Gastrocnemius medialis (tissue), 4 donors: Measurements from ENCODE around the gene TCAP. TPM values are rescaled to one million over a fixed set of nuclear protein-coding genes. Genes with fewer than 3 reads are reported as not detected.

ENCODE experiments used
- ATAC-seq, 2 donors: fragments of 150-250 bp; one replicate each; pipeline ENCODE4 v1.9.1; 2016
- DNase-seq, 2 donors: peaks; one replicate each; pipeline ENCODE4 v3.0.0-alpha.2; 2019
- H3K27ac ChIP-seq, 4 donors: fragments of 200-600 bp; sonication (generic); 1 replicate in 1 of 4; 2 replicates in 3 of 4; pipeline ENCODE4 v1.5.1; 2016 to 2018; ENCODE audit warnings: mild to moderate bottlenecking in 2 of 4, moderate library complexity in 1 of 4
- H3K27me3 ChIP-seq, 3 donors: fragments of 200-600 bp; sonication (generic) in 2 of 3; 1 replicate in 1 of 3; 2 replicates in 2 of 3; pipeline versions ENCODE4 v1.5.1 to v1.6.0; 2016 to 2019; ENCODE audit warnings: mild to moderate bottlenecking in 1 of 3, moderate library complexity in 1 of 3
- H3K36me3 ChIP-seq, 2 donors: fragments of 200-600 bp; sonication (generic) in 1 of 2; one replicate each; pipeline ENCODE4 v1.5.1; 2017 to 2018
- H3K4me1 ChIP-seq, 2 donors: fragments of 200-600 bp; sonication (generic) in 1 of 2; one replicate each; pipeline ENCODE4 v1.5.1; 2016 to 2017; ENCODE audit warnings: mild to moderate bottlenecking in 2 of 2
- H3K4me3 ChIP-seq, 4 donors: fragments of 200-600 bp; sonication (generic) in 3 of 4; 1 replicate in 1 of 4; 2 replicates in 3 of 4; pipeline ENCODE4 v1.5.1; 2016 to 2019; ENCODE audit warnings: mild to moderate bottlenecking in 2 of 4
- H3K9me3 ChIP-seq, 3 donors: fragments of 200-600 bp; sonication (generic) in 2 of 3; 1 replicate in 1 of 3; 2 replicates in 2 of 3; pipeline ENCODE4 v1.5.1; 2016 to 2019
- CTCF ChIP-seq, 5 experiments: fragments of 450-650 bp in 3 of 5; fragments of 200-600 bp in 2 of 5; sonication (generic) in 2 of 5; IDR thresholded peaks in 4 of 5; conservative IDR thresholded peaks in 1 of 5; 1 replicate in 4 of 5; 2 replicates in 1 of 5; pipeline ENCODE4 v1.5.1; 2016 to 2019; ENCODE audit warnings: antibody characterized with exemption in 5 of 5, mild to moderate bottlenecking in 3 of 5, moderate library complexity in 3 of 5
- POLR2A ChIP-seq, 2 donors: fragments of 450-650 bp; IDR thresholded peaks; one replicate each; pipeline ENCODE4 v1.6.1; 2017; ENCODE audit warnings: antibody characterized with exemption in 2 of 2, mild to moderate bottlenecking in 2 of 2, moderate library complexity in 2 of 2
- in situ Hi-C, 4 donors: fragments of 200-750 bp; cut with MboI; loops; one replicate each; pipeline versions ENCODE4 v1.15.0 to v1.8.0; 2017; ENCODE audit warnings: low sequenced_read_pairs in 4 of 4
- intact Hi-C: fragments of 100-400 bp; cut with DNase I; formaldehyde crosslinking; loops from one replicate; pipeline ENCODE4 v1.15.1; 2023; ENCODE audit warnings: low total_unique reads
- total RNA-seq, 4 donors: library from RNA; depleted of rRNA; stranded (reverse); fragments of >200 nt; gene quantifications; one replicate each; pipeline versions ENCODE4 v1.1.0 to v1.2.3, GENCODE V29; 2016

TCAP gene
- total RNA-seq, 4 donors from 2014 or later: 1,768 to 3,088 (median 2,493) TPM

GRCh38 chr17:39636587-39636926 lies 28.6 kb upstream of the TCAP start:
- Histone ChIP-seq H3K36me3 (no peaks in the 10 kb centered on the region), H3K27me3 (no peaks in the 10 kb centered on the region), H3K4me3 (peak overlapping the region; percentile 76 to 97 (median 92)), H3K4me1 (peaks cover 38 to 42% of the 10 kb centered on the region in 2 donors), H3K27ac (peak overlapping the region; percentile 93 to 99 (median 94)), H3K9me3 (no peaks in the 10 kb centered on the region)
- intact Hi-C loops (loop anchor here (2.0 to 5.0 kb wide), 3 partner anchors 14 to 116 kb away; partner anchors contain the start of gene TCAP), in situ Hi-C loops (no loop called here)
- TF ChIP-seq CTCF (IDR thresholded peaks at IDR 0.05 in 4 of 5, conservative IDR thresholded peaks at IDR 0.05 in 1 of 5) (no peak), POLR2A (IDR thresholded peaks at IDR 0.05) (no peak)
- DNase-seq: no peak
- peak; percentile 15 to 16 for ATAC-seq

DNA sequence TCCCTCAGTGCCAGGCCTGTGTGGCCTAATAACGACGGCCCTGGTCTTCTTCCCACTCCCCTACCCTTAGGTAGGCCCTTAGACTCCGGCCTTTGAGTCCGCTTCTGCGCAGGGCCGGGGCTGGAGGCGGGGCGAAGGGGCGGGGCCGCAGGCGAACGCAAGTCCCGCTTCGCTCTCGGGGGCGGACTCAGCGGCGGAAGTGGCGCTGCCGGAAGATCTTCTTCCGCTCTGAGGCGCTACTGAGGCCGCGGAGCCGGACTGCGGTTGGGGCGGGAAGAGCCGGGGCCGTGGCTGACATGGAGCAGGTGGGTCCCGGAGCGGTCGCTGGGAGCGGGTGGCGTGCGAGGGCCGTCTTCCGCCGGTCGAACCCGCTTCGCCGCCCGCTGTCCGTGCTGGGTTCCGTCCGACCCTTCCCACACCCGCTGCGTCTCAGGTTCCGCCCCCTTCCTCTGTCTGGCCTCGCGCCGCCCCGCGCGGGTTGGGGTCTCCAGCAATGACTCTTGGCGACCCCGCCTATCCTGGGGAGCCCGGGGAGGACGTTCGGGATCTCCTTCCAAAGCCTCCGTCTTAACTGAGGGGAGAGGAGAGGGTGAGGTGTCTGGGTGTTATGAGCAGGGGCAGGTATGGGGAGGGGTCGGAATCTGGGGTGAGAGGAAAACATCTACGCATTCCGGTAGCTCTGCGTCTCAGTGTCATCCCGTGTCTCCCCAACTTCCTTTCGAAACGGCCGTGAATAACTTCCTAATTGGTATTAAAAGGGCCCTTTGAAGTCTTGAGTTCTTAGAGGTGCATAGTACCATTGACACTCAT lies 28.0 kb upstream of the TCAP start, which contains the start of gene STARD3:
STARD3 (plus strand) TSS at position 218 of the 810 bp plus-strand sequence. CDS start 16,388 bp downstream, outside the sequence.
- in situ Hi-C loops: no loop called here
- intact Hi-C loops: loop anchor here (1.0 to 5.0 kb wide), 4 partner anchors 14 to 115 kb away; partner anchors contain the start of genes MIEN1 and TCAP
- ATAC-seq: peak; percentile 92 to 93

DNA sequence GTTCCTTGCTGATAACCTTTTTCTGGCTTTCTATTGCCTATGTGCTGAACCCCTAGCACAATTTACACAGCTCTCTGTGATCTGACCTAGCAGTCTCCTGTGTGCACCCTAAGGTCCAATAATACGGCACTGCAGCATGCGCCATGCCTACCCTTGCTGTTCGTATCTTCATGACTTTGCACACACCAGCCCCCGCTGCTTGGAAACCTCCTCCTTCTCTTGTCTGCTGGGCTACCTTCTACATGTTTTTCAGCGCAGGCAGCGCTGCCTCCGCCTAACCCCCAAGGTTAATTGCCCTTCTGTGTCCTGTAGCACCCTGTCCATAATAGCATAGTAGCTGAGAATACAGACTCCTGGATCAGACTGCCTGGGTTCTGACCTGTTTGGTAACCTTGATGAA lies 26.8 kb upstream of the TCAP start:
- intact Hi-C loops: loop anchor here (5.0 kb wide), 1 partner anchor 114 kb away; no protein-coding TSS in a partner anchor
- Histone ChIP-seq H3K4me1 (peaks cover 50 to 52% of the 10 kb centered on the region in 2 donors), H3K36me3 (no peaks in the 10 kb centered on the region), H3K4me3 (peak overlapping the region; percentile 76 to 97 (median 92)), H3K27ac (no peak overlapping the region), H3K27me3 (no peaks in the 10 kb centered on the region), H3K9me3 (no peaks in the 10 kb centered on the region)
- in situ Hi-C loops: no loop called here
- DNase-seq: no peak
- no peak for ATAC-seq
- TF ChIP-seq POLR2A (IDR thresholded peaks at IDR 0.05) (no peak), CTCF (IDR thresholded peaks at IDR 0.05 in 4 of 5, conservative IDR thresholded peaks at IDR 0.05 in 1 of 5) (no peak)

More for the DNA sequence above, 28.0 kb upstream of the TCAP start, which contains the start of gene STARD3:
- peak; percentile 84 to 89 for DNase-seq
- Histone ChIP-seq H3K9me3 (no peaks in the 10 kb centered on the region), H3K27me3 (no peaks in the 10 kb centered on the region), H3K27ac (peak within 1 kb of the TSS; percentile 93 to 99 (median 94)), H3K36me3 (no peaks in the 10 kb centered on the region), H3K4me1 (peaks cover 41 to 48% of the 10 kb centered on the region in 2 donors), H3K4me3 (peak within 1 kb of the TSS; percentile 76 to 97 (median 92))
- TF ChIP-seq CTCF (IDR thresholded peaks at IDR 0.05 in 4 of 5, conservative IDR thresholded peaks at IDR 0.05 in 1 of 5) (peak in 3 of 5 experiments; percentile 16 to 44 (median 26)), POLR2A (IDR thresholded peaks at IDR 0.05) (peak; percentile 46 to 56)

GRCh38 chr17:39639043-39639442 lies 26.1 kb upstream of the TCAP start:
- ATAC-seq (no peak), DNase-seq (no peak)
- H3K4me1 ChIP-seq: peaks cover 50 to 54% of the 10 kb centered on the region in 2 donors
- intact Hi-C loops (loop anchor here (5.0 kb wide), 1 partner anchor 113 kb away; no protein-coding TSS in a partner anchor), in situ Hi-C loops (no loop called here)
- no peak overlapping the region for H3K27ac ChIP-seq
- H3K36me3 ChIP-seq: no peaks in the 10 kb centered on the region
- TF ChIP-seq CTCF (IDR thresholded peaks at IDR 0.05 in 4 of 5, conservative IDR thresholded peaks at IDR 0.05 in 1 of 5): no peak
- TF ChIP-seq POLR2A (IDR thresholded peaks at IDR 0.05): no peak
- H3K4me3 ChIP-seq: no peak overlapping the region
- H3K27me3 ChIP-seq: no peaks in the 10 kb centered on the region
- no peaks in the 10 kb centered on the region for H3K9me3 ChIP-seq
